Keratinocyte (primary cell): ENCODE results near the gene ECSCR. TPM values are rescaled to one million over a fixed set of nuclear protein-coding genes. Genes with fewer than 3 reads are reported as not detected.
"Not testable (repeated sequence)": the region's sequence is repeated elsewhere in the genome, so short reads cannot be mapped to it uniquely, and the experiment has no call there.

Experiments
- DNase-seq: peaks from one replicate; pipeline ENCODE4 v3.0.0-alpha.2; 2011; ENCODE audit warnings: low read depth, missing footprints, low spot score
- FAIRE-seq: peaks from 2 replicates; lab custom pipeline; 2011; peaks lifted over from hg19 to GRCh38; lab: Jason Lieb, UNC
- H2AFZ ChIP-seq: 2 replicates; pipeline ENCODE4 v1.6.0; 2012; ENCODE audit warnings: low read length, control low read depth, inconsistent platforms; ENCODE audit not compliant: control insufficient read depth
- H3K27ac ChIP-seq: 2 replicates; pipeline ENCODE4 v1.5.1; 2011; ENCODE audit warnings: low read length; ENCODE audit not compliant: control insufficient read depth, insufficient read depth
- H3K27me3 ChIP-seq: 3 replicates; pipeline ENCODE4 v1.6.0; 2011; ENCODE audit warnings: low read length; ENCODE audit not compliant: control insufficient read depth, insufficient read depth; ENCODE audit errors: extremely low read depth
- H3K36me3 ChIP-seq, 2 experiments: 2 replicates in 1 of 2; 3 replicates in 1 of 2; pipeline ENCODE4 v1.5.1; 2011; ENCODE audit warnings: low read length in 2 of 2, mild to moderate bottlenecking in 1 of 2; ENCODE audit not compliant: control insufficient read depth in 2 of 2, insufficient read depth in 2 of 2; ENCODE audit errors: extremely low read depth in 1 of 2
- H3K4me1 ChIP-seq: 3 replicates; pipeline ENCODE4 v1.5.1; 2011; ENCODE audit warnings: low read length; ENCODE audit not compliant: control insufficient read depth, insufficient read depth; ENCODE audit errors: extremely low read depth
- H3K4me2 ChIP-seq: 3 replicates; pipeline ENCODE4 v1.6.0; 2011; ENCODE audit warnings: low read depth, low read length; ENCODE audit not compliant: control insufficient read depth, insufficient read depth; ENCODE audit errors: extremely low read depth
- H3K4me3 ChIP-seq, 3 experiments: fragments of 200-600 bp in 1 of 3; sonication (generic) in 1 of 3; 2 replicates in 2 of 3; 3 replicates in 1 of 3; pipeline ENCODE4 v1.5.1; 2011 to 2016; ENCODE audit warnings: low read length in 3 of 3, mild to moderate bottlenecking in 3 of 3, control low read depth in 2 of 3, inconsistent platforms in 1 of 3, low read depth in 1 of 3, mixed read lengths in 1 of 3, mixed run types in 1 of 3, moderate library complexity in 1 of 3; ENCODE audit not compliant: control insufficient read depth in 2 of 3, insufficient read depth in 2 of 3; ENCODE audit errors: extremely low read depth in 1 of 3
- H3K79me2 ChIP-seq: 2 replicates; pipeline ENCODE4 v1.6.0; 2012; ENCODE audit warnings: low read length; ENCODE audit not compliant: control insufficient read depth, insufficient read depth
- H3K9ac ChIP-seq: 3 replicates; pipeline ENCODE4 v1.6.0; 2011; ENCODE audit warnings: low read length; ENCODE audit not compliant: control insufficient read depth, insufficient read depth; ENCODE audit errors: extremely low read depth
- H3K9me1 ChIP-seq: 3 replicates; pipeline ENCODE4 v1.6.0; 2011; ENCODE audit warnings: low read length; ENCODE audit not compliant: control insufficient read depth, insufficient read depth; ENCODE audit errors: extremely low read depth
- H3K9me3 ChIP-seq: 2 replicates; pipeline ENCODE4 v1.5.1; 2012; ENCODE audit warnings: low read depth, low read length; ENCODE audit not compliant: control insufficient read depth
- H4K20me1 ChIP-seq: 3 replicates; pipeline ENCODE4 v1.6.0; 2011; ENCODE audit warnings: low read length; ENCODE audit not compliant: control insufficient read depth, insufficient read depth; ENCODE audit errors: extremely low read depth
- EZH2 ChIP-seq: IDR thresholded peaks from one replicate; pipeline ENCODE4 v1.6.1; 2012; ENCODE audit warnings: inconsistent platforms, mild to moderate bottlenecking, low read length, moderate library complexity
- dilution Hi-C: fragments of 300-500 bp; cut with MboI; formaldehyde crosslinking; loops from one replicate; pipeline ENCODE4 v1.7.0; 2020; ENCODE audit warnings: low sequenced_read_pairs; ENCODE audit not compliant: extremely low pct_ligation_motif_present
- polyA plus RNA-seq, 5 experiments: library from polyadenylated mRNA; depleted of rRNA in 3 of 5; stranded (reverse) in 3 of 5; stranded (forward) in 1 of 5; unstranded in 1 of 5; fragments of >200 nt; gene quantifications; 1 replicate in 1 of 5; 2 replicates in 3 of 5; 3 replicates in 1 of 5; pipeline versions ENCODE4 v1.2.1 to v1.2.3, GENCODE V29; 2011 to 2012; ENCODE audit warnings: missing spikeins in 2 of 5, low read depth in 1 of 5, low replicate concordance in 1 of 5
- TF ChIP-seq, protein P1 (sequence below), 3 experiments: IDR thresholded peaks in 1 of 3; conservative IDR thresholded peaks in 1 of 3; optimal IDR thresholded peaks in 1 of 3; 2 replicates in 2 of 3; 3 replicates in 1 of 3; pipeline versions ENCODE3 to v1.5.1; 2011; ENCODE audit warnings: low read length in 3 of 3, mild to moderate bottlenecking in 3 of 3, moderate library complexity in 2 of 3, control low read depth in 1 of 3, inconsistent platforms in 1 of 3; ENCODE audit not compliant: insufficient read depth in 2 of 3; ENCODE audit errors: extremely low read depth in 1 of 3

ECSCR gene
- polyA plus RNA-seq, 1 donor (not counting 4 experiments of a cell fraction or from before 2014, with no cell fraction given): not detected

DNA sequence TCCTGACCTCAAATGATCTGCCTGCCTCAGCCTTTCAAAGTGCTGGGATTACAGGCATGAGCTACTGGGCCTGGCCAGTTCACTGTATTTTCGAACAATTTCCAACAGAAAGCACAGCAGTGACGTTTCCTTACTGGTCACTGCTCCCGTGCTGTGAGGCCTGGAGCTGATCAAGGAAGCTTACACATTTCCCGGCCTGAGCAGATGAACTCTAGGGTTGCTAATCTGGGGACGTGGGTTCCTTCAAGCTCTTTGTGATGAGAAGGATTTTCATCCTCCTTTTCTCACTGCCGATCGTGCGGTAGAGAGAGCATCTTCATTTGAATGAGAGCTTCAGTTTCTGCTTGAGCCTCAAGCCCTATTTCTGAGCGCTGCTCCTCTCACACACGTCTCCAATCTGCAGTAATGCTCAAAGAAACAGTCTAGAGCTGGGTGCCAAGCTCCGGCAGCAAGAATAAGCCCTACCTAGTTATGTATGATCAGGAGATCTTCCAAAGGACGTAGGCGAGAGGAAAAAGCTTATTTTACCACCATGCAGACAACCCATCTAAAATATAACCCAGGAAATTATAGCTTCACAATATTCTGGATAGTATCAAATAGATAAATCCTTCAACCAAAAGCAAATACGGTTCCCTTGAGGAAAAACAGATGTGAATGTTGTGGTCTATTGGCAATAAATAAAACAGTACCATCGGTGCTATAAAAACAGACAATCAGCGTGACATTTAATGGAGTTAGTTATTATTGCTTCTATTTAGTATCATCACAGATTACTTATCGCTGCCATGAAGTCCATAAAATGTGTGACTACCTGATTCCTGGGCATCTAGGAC, 51.3 kb downstream of the ECSCR start:
- Histone ChIP-seq H3K4me3 (no peak overlapping the region), H3K4me2 (no peak overlapping the region), H3K27ac (no peak overlapping the region), H3K79me2 (no peaks in the 10 kb centered on the region), H3K9ac (no peak overlapping the region), H2AFZ (no peak overlapping the region), H3K9me1 (no peaks in the 10 kb centered on the region), H3K36me3 (no peaks in the 10 kb centered on the region), H4K20me1 (no peaks in the 10 kb centered on the region), H3K4me1 (peaks cover 26% of the 10 kb centered on the region), H3K27me3 (no peaks in the 10 kb centered on the region), H3K9me3 (no peaks in the 10 kb centered on the region)
- dilution Hi-C loops: no loop called here
- TF ChIP-seq, protein P1, sequence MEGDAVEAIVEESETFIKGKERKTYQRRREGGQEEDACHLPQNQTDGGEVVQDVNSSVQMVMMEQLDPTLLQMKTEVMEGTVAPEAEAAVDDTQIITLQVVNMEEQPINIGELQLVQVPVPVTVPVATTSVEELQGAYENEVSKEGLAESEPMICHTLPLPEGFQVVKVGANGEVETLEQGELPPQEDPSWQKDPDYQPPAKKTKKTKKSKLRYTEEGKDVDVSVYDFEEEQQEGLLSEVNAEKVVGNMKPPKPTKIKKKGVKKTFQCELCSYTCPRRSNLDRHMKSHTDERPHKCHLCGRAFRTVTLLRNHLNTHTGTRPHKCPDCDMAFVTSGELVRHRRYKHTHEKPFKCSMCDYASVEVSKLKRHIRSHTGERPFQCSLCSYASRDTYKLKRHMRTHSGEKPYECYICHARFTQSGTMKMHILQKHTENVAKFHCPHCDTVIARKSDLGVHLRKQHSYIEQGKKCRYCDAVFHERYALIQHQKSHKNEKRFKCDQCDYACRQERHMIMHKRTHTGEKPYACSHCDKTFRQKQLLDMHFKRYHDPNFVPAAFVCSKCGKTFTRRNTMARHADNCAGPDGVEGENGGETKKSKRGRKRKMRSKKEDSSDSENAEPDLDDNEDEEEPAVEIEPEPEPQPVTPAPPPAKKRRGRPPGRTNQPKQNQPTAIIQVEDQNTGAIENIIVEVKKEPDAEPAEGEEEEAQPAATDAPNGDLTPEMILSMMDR (optimal IDR thresholded peaks at IDR 0.05 in 1 of 3, IDR thresholded peaks at IDR 0.05 in 1 of 3, conservative IDR thresholded peaks at IDR 0.05 in 1 of 3; ENCODE audit: extremely low read depth in 1 of 3, insufficient read depth in 2 of 3, low read length in 3 of 3): no peak
- TF ChIP-seq EZH2: no peak
- FAIRE-seq (no peak), DNase-seq (no peak)

DNA sequence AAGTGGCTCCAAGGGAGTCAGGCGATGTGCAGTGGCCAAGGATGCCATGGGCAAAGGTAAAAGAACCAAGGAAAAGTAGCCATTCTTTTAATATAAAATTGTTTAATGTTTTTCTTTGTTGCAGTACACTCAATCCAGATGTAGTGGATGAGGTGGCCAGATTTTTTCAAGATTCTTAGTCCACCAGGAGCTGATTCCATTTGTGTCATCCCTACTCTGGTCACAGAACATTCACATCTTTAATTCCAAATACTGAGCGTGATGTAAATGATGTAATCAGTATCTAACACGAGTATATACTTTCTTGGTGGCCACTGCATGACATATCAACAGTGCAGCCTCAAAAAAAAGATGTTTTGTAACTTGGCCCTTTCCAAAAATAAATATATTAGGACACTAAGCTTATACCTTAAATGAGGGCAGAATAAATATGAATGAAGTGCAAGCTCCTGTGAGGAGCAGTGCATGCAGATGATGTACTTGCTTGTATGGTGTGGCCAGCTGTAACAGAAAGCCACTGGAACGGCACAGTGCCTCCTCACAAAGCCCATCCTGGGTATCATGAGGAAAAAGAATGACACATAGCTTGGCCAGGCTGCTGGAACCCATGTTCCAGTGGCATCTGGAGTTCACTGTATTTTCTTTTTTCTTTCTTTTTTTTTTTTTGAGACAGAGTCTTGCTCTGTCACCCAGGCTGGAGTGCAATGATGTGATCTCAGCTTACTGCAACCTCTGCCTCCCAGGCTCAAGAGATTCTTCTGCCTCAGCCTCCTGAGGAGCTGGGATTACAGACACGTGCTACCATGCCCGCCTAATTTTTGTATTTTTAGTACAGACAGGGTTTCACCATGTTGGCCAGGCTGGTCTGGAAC, 52.2 kb downstream of the ECSCR start:
- H3K9me1 ChIP-seq: no peaks in the 10 kb centered on the region
- H3K36me3 ChIP-seq: no peaks in the 10 kb centered on the region
- H3K9ac ChIP-seq: no peak overlapping the region
- no peak overlapping the region for H3K4me3 ChIP-seq
- H3K79me2 ChIP-seq: no peaks in the 10 kb centered on the region
- H3K27me3 ChIP-seq: no peaks in the 10 kb centered on the region
- H2AFZ ChIP-seq: no peak overlapping the region
- dilution Hi-C loops: no loop called here
- H3K4me2 ChIP-seq: no peak overlapping the region
- DNase-seq (no peak), FAIRE-seq (no peak)
- H3K4me1 ChIP-seq: peaks cover 19% of the 10 kb centered on the region
- H3K27ac ChIP-seq: no peak overlapping the region
- no peaks in the 10 kb centered on the region for H4K20me1 ChIP-seq
- H3K9me3 ChIP-seq: no peaks in the 10 kb centered on the region
- no peak for TF ChIP-seq EZH2
- TF ChIP-seq, protein P1 (optimal IDR thresholded peaks at IDR 0.05 in 1 of 3, IDR thresholded peaks at IDR 0.05 in 1 of 3, conservative IDR thresholded peaks at IDR 0.05 in 1 of 3; ENCODE audit: extremely low read depth in 1 of 3, insufficient read depth in 2 of 3, low read length in 3 of 3): no peak

DNA sequence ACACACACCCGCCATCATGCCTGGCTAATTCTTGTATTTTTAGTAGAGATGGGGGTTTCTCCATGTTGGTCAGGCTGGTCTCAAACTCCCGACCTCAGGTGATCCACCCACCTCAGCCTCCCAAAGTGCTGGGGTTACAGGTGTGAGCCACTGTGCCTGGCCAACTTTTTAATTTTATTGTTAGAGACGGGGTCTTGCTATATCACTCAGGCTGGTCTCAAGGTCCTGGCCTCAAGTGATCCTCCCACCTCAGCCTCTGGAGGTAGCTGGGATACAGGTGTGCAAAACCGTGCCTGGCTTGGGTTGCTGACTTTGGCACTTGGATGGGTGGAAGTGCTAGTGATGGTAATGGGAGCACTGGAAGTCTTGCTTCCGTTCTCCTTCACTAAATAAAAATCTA, 53.4 kb downstream of the ECSCR start:
- H3K9ac ChIP-seq, DNase-seq, H3K4me3 ChIP-seq, H3K4me2 ChIP-seq, H3K79me2 ChIP-seq, H3K9me3 ChIP-seq, H3K27ac ChIP-seq, H3K9me1 ChIP-seq, H3K27me3 ChIP-seq, FAIRE-seq, H3K36me3 ChIP-seq, H4K20me1 ChIP-seq, H2AFZ ChIP-seq, dilution Hi-C loops: not testable (repeated sequence)
- peaks cover 12% of the 10 kb centered on the region for H3K4me1 ChIP-seq
